HepG2 (cell line): ENCODE results near the gene MRPL37. TPM values are rescaled to one million over a fixed set of nuclear protein-coding genes. Genes with fewer than 3 reads are reported as not detected.

ENCODE experiments used
- ATAC-seq: fragments of 200-7000 bp; cut with Tn5 transposase; 3 replicates; pipeline ENCODE4 v1.9.1; 2020; ENCODE audit warnings: mild to moderate bottlenecking, moderate library complexity
- BruUV-seq: library from RNA; stranded (reverse); fragments of 400-500 nt; replicated peaks from 2 replicates; lab custom pipeline; 2021; lab: Mats Ljungman, UMichigan
- CTCF ChIA-PET: fragments of 300-600 bp; formaldehyde crosslinking; extraction: SDS; loops from one replicate; lab custom pipeline; 2021; ENCODE audit warnings: low total read pairs, inconsistent platforms, low intra/inter-chr PET ratio; lab: Yijun Ruan, JAX
- POLR2A ChIA-PET: fragments of 350-600 bp; sonication (Branson Sonifier 250); formaldehyde crosslinking; loops from one replicate; lab custom pipeline; 2020; ENCODE audit warnings: antibody characterized with exemption, inconsistent platforms; lab: Yijun Ruan, JAX
- DNase-seq: peaks from one replicate; pipeline ENCODE4 v3.0.0-alpha.2; 2015; ENCODE audit warnings: low spot score
- FAIRE-seq: peaks from 3 replicates; lab custom pipeline; 2011; peaks lifted over from hg19 to GRCh38; lab: Jason Lieb, UNC
- H2AFZ ChIP-seq: one replicate; pipeline ENCODE4 v1.6.1; 2011; ENCODE audit warnings: low read length, inconsistent platforms
- H3K27ac ChIP-seq: fragments of 300-600 bp; 3 replicates; pipeline ENCODE4 v1.8.0; 2011; ENCODE audit warnings: mixed run types, mild to moderate bottlenecking, mixed read lengths, low read length, inconsistent platforms; ENCODE audit not compliant: insufficient read depth; ENCODE audit errors: extremely low read length
- H3K27me3 ChIP-seq, 2 experiments: fragments of 200-600 bp in 1 of 2; 2 replicates in 1 of 2; 3 replicates in 1 of 2; pipeline versions ENCODE4 v1.6.0 to v1.8.0; 2011; ENCODE audit warnings: low read length in 2 of 2, mild to moderate bottlenecking in 2 of 2, moderate library complexity in 2 of 2, inconsistent platforms in 1 of 2; ENCODE audit not compliant: insufficient read depth in 2 of 2, control insufficient read depth in 1 of 2
- H3K36me3 ChIP-seq, 2 experiments: fragments of 200-600 bp in 1 of 2; replicated peaks in 1 of 2; 2 replicates in 1 of 2; 3 replicates in 1 of 2; pipeline versions ENCODE4 v1.5.1 to v1.8.0; 2011; ENCODE audit warnings: low read length in 2 of 2, inconsistent platforms in 1 of 2; ENCODE audit not compliant: insufficient read depth in 2 of 2, control insufficient read depth in 1 of 2
- H3K4me1 ChIP-seq: 2 replicates; pipeline ENCODE4 v1.5.1; 2012; ENCODE audit warnings: low read length, inconsistent platforms; ENCODE audit not compliant: insufficient read depth
- H3K4me2 ChIP-seq: 2 replicates; pipeline ENCODE4 v1.6.0; 2011; ENCODE audit warnings: low read depth, low read length, inconsistent platforms
- H3K4me3 ChIP-seq, 3 experiments: fragments of 200-600 bp in 1 of 3; sonication (generic), shearing (Covaris generic) in 1 of 3; replicated peaks in 1 of 3; 2 replicates each; pipeline ENCODE4 v1.5.1; 2011 to 2016; ENCODE audit warnings: low read length in 3 of 3, inconsistent platforms in 2 of 3, low read depth in 2 of 3, mild to moderate bottlenecking in 2 of 3, control low read depth in 1 of 3, mixed read lengths in 1 of 3; ENCODE audit not compliant: insufficient read depth in 1 of 3
- H3K79me2 ChIP-seq: one replicate; pipeline ENCODE4 v1.6.1; 2011; ENCODE audit warnings: low read length, inconsistent platforms; ENCODE audit not compliant: insufficient read depth
- H3K9ac ChIP-seq: 2 replicates; pipeline ENCODE4 v1.6.0; 2011; ENCODE audit warnings: mild to moderate bottlenecking, low read depth, low read length, inconsistent platforms; ENCODE audit not compliant: insufficient read depth
- H3K9me3 ChIP-seq: 2 replicates; pipeline ENCODE4 v1.5.1; 2012; ENCODE audit warnings: mild to moderate bottlenecking, low read length
- H4K20me1 ChIP-seq: 2 replicates; pipeline ENCODE4 v1.6.0; 2011; ENCODE audit warnings: inconsistent platforms, mild to moderate bottlenecking, low read length, moderate library complexity; ENCODE audit not compliant: insufficient read depth
- IRX3 ChIP-seq: sonication (generic); formaldehyde crosslinking; IDR thresholded peaks from 2 replicates; pipeline ENCODE4 v1.8.1; 2023; ENCODE audit warnings: mild to moderate bottlenecking, low read depth, missing genetic modification reagents, borderline replicate concordance
- NBN ChIP-seq: fragments of 450-650 bp; conservative IDR thresholded peaks from 2 replicates; pipeline ENCODE4 v1.6.1; 2017
- SNAPC2 ChIP-seq: sonication (generic); formaldehyde crosslinking; IDR thresholded peaks from 2 replicates; pipeline ENCODE4 v1.8.1; 2022; ENCODE audit warnings: mild to moderate bottlenecking, missing genetic modification reagents
- ZMYM4 ChIP-seq: sonication (generic); formaldehyde crosslinking; IDR thresholded peaks from 2 replicates; pipeline ENCODE4 v1.8.1; 2023; ENCODE audit warnings: mild to moderate bottlenecking, missing genetic modification reagents
- ZNF510 ChIP-seq: sonication (generic); formaldehyde crosslinking; IDR thresholded peaks from 2 replicates; pipeline ENCODE4 v1.4.0; 2020; ENCODE audit warnings: low read depth, mild to moderate bottlenecking, missing genetic modification reagents
- ZNF878 ChIP-seq: sonication (generic); formaldehyde crosslinking; IDR thresholded peaks from 2 replicates; pipeline ENCODE4 v1.8.1; 2023; ENCODE audit warnings: mild to moderate bottlenecking, missing genetic modification reagents, moderate library complexity
- WGBS: methylation state at CpG from one replicate; pipeline ENCODE4 v1.1.6; 2017; ENCODE audit warnings: low lambda C conversion rate; 5-methylcytosine and 5-hydroxymethylcytosine counted together
- in situ Hi-C: cut with HindIII; loops from 2 replicates; pipeline ENCODE4 v1.10.0; 2017; ENCODE audit warnings: low pct_unique_long_range_greater_than_20kb; ENCODE audit not compliant: extremely low pct_ligation_motif_present
- intact Hi-C: fragments of 100-400 bp; cut with micrococcal nuclease; formaldehyde crosslinking; loops from one replicate; pipeline ENCODE4 v1.10.0; 2022; ENCODE audit not compliant: unreplicated experiment
- polyA plus RNA-seq, 8 experiments: library from polyadenylated mRNA; depleted of rRNA in 3 of 8; stranded (reverse) in 7 of 8; unstranded in 1 of 8; fragments of >200 nt; fragmentation: Illumina TruSeq in 4 of 8; extraction: Trizol in 4 of 8; gene quantifications; 2 replicates each; pipeline versions ENCODE4 v1.2.1 to v1.2.3, GENCODE V29; 2011 to 2016; ENCODE audit warnings: low read depth in 4 of 8, missing spikeins in 1 of 8, mixed read lengths in 1 of 8; ENCODE audit not compliant: insufficient read depth in 1 of 8
- total RNA-seq, 5 experiments: library from RNA; depleted of rRNA; stranded (reverse); fragments of >200 nt; fragmentation: Illumina TruSeq; extraction: Trizol; gene quantifications; 2 replicates each; pipeline ENCODE4 v1.2.3, GENCODE V29; 2016; ENCODE audit warnings: low read depth in 1 of 5
- TF ChIP-seq, protein P1 (sequence below): conservative IDR thresholded peaks from 2 replicates; pipeline ENCODE4 v1.6.1; 2018; ENCODE audit warnings: missing genetic modification reagents

The MRPL37 gene
- total and polyA plus RNA-seq, 2 of the 13 experiments (the other 11 are each of a cell fraction or from before 2014, with no cell fraction given): 31.7 to 127 TPM

DNA sequence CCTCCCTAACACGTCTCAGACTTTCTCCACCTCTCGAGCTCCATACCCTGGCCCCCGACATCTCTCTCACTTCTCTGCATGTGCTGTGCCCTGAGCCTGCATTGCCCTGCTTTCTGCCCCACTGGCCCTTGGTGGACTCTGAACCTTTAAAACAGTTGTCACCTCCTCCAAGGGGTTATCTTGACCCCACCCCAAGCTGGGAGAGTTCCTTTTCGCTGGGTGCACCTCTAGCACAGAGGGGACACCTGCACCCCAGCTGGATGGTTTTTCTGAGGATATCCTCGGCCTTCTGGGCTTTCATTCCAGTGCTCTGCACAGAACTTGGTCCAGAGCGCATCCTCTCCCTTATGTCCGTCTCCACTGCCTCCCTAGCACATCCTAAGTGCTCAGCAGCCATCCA lies 43.0 kb upstream of the MRPL37 start:
- Histone ChIP-seq H3K9ac (no peak overlapping the region), H3K79me2 (no peaks in the 10 kb centered on the region), H3K4me3 (no peak overlapping the region), H3K27me3 (no peaks in the 10 kb centered on the region; a peak in 2 of 5 replicates), H2AFZ (no peak overlapping the region), H3K4me1 (peaks cover 30% of the 10 kb centered on the region), H4K20me1 (no peaks in the 10 kb centered on the region), H3K4me2 (no peak overlapping the region), H3K9me3 (no peaks in the 10 kb centered on the region), H3K36me3 (no peaks in the 10 kb centered on the region), H3K27ac (no peak overlapping the region)
- in situ Hi-C loops (no loop called here), intact Hi-C loops (no loop called here)
- FAIRE-seq: no peak
- no TSS peak for BruUV-seq
- no peak for DNase-seq
- CTCF ChIA-PET: no interaction called here
- POLR2A ChIA-PET: no interaction called here
- 51% methylated on average over 7 of the region's 7 CpGs for WGBS
- no peak for TF ChIP-seq ZMYM4 (CRISPR knock-in tag)
- TF ChIP-seq, protein P1, sequence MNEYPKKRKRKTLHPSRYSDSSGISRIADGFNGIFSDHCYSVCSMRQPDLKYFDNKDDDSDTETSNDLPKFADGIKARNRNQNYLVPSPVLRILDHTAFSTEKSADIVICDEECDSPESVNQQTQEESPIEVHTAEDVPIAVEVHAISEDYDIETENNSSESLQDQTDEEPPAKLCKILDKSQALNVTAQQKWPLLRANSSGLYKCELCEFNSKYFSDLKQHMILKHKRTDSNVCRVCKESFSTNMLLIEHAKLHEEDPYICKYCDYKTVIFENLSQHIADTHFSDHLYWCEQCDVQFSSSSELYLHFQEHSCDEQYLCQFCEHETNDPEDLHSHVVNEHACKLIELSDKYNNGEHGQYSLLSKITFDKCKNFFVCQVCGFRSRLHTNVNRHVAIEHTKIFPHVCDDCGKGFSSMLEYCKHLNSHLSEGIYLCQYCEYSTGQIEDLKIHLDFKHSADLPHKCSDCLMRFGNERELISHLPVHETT: no peak
- no peak for TF ChIP-seq SNAPC2 (CRISPR knock-in tag)
- TF ChIP-seq ZNF510: no peak
- no peak for ATAC-seq

DNA sequence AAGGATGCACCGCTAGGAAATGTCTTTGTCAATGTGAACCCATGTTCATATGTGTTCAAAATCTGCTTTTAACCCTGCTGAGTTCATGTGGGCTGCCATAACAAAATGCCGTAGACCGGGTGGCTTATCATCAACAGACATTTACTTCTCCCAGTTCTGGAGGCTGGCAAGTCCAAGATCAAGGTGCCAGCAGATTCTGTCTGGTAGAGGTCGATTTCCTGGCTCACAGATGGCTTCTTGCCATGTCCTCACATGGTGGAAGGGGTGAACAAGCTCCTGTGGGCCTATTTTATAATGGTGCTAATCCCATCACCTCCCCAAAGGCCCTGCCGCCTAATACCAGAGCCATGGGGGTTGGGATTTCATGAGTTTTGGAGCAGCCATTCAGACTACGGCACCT lies 42.6 kb upstream of the MRPL37 start:
- ChIA-PET CTCF (no interaction called here), POLR2A (no interaction called here)
- no TSS peak for BruUV-seq
- Histone ChIP-seq H3K79me2 (no peaks in the 10 kb centered on the region), H3K4me1 (peaks cover 30% of the 10 kb centered on the region), H3K27me3 (no peaks in the 10 kb centered on the region; a peak in 2 of 5 replicates), H3K9me3 (no peaks in the 10 kb centered on the region), H3K4me3 (no peak overlapping the region), H3K9ac (no peak overlapping the region), H4K20me1 (no peaks in the 10 kb centered on the region), H3K4me2 (no peak overlapping the region), H3K36me3 (no peaks in the 10 kb centered on the region), H2AFZ (no peak overlapping the region), H3K27ac (no peak overlapping the region)
- FAIRE-seq (no peak), ATAC-seq (no peak), DNase-seq (no peak)
- TF ChIP-seq IRX3: no peak
- no peak for TF ChIP-seq ZNF878 (CRISPR knock-in tag)
- TF ChIP-seq NBN: no peak
- WGBS: 35% methylated on average over 4 of the region's 6 CpGs
- intact Hi-C loops: no loop called here
- in situ Hi-C loops: no loop called here
